HL-60 (cell line): ENCODE measurements around the gene SH3RF3.

Experiments used
- CTCF ChIP-seq: IDR thresholded peaks from one replicate; pipeline ENCODE4 v1.5.1; 2011; ENCODE audit warnings: low read length, control low read depth, inconsistent platforms; ENCODE audit not compliant: insufficient read depth
- GABPA ChIP-seq: IDR thresholded peaks from 2 replicates; pipeline ENCODE4 v1.6.1; 2012; ENCODE audit warnings: low read depth
- REST ChIP-seq: IDR thresholded peaks from 2 replicates; pipeline ENCODE4 v1.6.1; 2012; ENCODE audit warnings: low read depth; ENCODE audit not compliant: insufficient replicate concordance

- TF ChIP-seq CTCF (no peak), GABPA (no peak), REST (no peak)
Observed at GRCh38 chr2:109234355-109234754, 105.3 kb downstream of the SH3RF3 start.
